ENCODE results near the gene SHB. TPM values are rescaled to one million over a fixed set of nuclear protein-coding genes. Genes with fewer than 3 reads are reported as not detected.

SHB gene
- total RNA-seq, 1 donor from 2014 or later, result 1.1 TPM

DNA sequence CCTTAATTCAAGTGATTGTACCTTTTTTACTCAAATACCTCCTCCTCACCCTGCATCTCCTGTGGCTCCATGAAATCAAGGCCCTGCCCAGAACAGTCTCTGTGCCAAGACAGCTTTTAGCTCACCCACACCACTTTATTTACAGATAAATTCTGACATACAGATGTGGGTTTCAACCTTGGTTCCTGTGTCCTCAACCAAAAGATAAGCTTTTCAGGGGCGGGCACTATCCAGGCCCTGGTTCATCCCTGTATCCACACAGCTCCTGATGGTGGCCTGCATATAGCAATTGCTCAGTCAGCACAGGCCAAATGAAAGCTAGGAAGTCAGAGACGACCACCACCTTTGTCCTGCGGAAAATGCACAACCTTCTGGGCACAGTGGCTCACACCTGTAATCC lies 8.3 kb downstream of the SHB start:
- TF ChIP-seq EZH2 (IDR thresholded peaks at IDR 0.05) (no peak), EZH2phosphoT487 (IDR thresholded peaks at IDR 0.05) (no peak)
- TF ChIP-seq, protein P1, sequence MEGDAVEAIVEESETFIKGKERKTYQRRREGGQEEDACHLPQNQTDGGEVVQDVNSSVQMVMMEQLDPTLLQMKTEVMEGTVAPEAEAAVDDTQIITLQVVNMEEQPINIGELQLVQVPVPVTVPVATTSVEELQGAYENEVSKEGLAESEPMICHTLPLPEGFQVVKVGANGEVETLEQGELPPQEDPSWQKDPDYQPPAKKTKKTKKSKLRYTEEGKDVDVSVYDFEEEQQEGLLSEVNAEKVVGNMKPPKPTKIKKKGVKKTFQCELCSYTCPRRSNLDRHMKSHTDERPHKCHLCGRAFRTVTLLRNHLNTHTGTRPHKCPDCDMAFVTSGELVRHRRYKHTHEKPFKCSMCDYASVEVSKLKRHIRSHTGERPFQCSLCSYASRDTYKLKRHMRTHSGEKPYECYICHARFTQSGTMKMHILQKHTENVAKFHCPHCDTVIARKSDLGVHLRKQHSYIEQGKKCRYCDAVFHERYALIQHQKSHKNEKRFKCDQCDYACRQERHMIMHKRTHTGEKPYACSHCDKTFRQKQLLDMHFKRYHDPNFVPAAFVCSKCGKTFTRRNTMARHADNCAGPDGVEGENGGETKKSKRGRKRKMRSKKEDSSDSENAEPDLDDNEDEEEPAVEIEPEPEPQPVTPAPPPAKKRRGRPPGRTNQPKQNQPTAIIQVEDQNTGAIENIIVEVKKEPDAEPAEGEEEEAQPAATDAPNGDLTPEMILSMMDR (IDR thresholded peaks at IDR 0.05), result no peak
- H3K36me3 ChIP-seq, result no peaks in the 10 kb centered on the region
- no peaks in the 10 kb centered on the region for H3K79me2 ChIP-seq (ENCODE audit: low read depth)
- no peak overlapping the region for H2AFZ ChIP-seq (replicated peaks)
- H3K9me3 Mint-ChIP-seq, result no peaks in the 10 kb centered on the region
- no peak overlapping the region for H3K27ac Mint-ChIP-seq
- peaks cover under 1% of the 10 kb centered on the region for H3K27me3 ChIP-seq
- DNase-seq (ENCODE audit: low spot score), result no peak
- no peak overlapping the region for H3K4me2 ChIP-seq
- no peak overlapping the region for H3K4me3 ChIP-seq
- peaks cover 5% of the 10 kb centered on the region for H4K20me1 ChIP-seq (ENCODE audit: low read depth)
- no peak overlapping the region for H3K4me3 Mint-ChIP-seq
- peaks cover 54% of the 10 kb centered on the region for H3K4me1 Mint-ChIP-seq
- no peaks in the 10 kb centered on the region for H3K9me3 ChIP-seq (ENCODE audit: low read depth)
- H3K27ac ChIP-seq, result no peak overlapping the region
- peaks cover 14% of the 10 kb centered on the region for H3K27me3 Mint-ChIP-seq (ENCODE audit: insufficient read depth, low read depth)
- H3K9ac ChIP-seq, result no peak overlapping the region
- H3K4me1 ChIP-seq, result peaks cover 23% of the 10 kb centered on the region
- no peaks in the 10 kb centered on the region for H3F3A ChIP-seq (ENCODE audit: low read depth)
- peaks cover 1% of the 10 kb centered on the region for H3K36me3 Mint-ChIP-seq

DNA sequence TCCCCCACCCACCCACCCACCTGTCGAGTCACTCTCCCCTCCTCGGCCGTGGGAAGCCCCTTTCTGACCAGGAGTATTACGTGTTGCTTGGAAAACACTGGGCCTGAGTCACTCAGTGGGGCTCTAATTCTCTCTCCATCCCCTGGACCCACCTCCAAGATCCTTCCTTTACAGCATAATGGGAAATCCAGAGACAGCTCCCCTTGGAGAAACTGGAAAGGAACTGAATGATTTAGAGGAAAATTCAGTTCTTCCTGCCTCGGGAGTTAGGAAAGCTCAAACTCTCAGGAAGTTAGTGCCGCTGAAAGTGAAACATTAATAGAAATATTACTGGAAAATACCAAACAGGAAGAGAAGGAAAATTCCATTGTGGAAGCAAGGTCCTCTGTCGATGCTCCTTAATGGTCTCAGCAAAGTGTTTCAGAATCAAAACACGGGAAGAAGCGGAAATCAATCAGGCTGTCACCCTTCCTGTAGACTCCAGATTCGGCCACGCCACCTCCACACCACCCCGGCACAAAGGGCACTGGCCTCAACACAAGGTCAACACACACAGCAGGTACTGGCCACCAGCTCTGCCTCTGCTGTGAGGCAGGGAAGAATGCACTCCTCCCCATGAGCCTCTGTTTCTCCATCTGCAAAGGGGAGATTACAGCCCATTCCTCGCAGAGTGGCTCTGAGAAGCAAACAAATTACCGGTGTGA lies 9.6 kb downstream of the SHB start:
- Histone ChIP-seq H3K4me1 (peaks cover 17% of the 10 kb centered on the region), H3K79me2 (ENCODE audit: low read depth) (no peaks in the 10 kb centered on the region), H3K27me3 (no peaks in the 10 kb centered on the region), H3K9me3 (ENCODE audit: low read depth) (no peaks in the 10 kb centered on the region), H3K27ac (no peak overlapping the region), H2AFZ (replicated peaks) (no peak overlapping the region), H3K36me3 (no peaks in the 10 kb centered on the region), H3K4me2 (no peak overlapping the region), H3K9ac (no peak overlapping the region), H3F3A (ENCODE audit: low read depth) (no peaks in the 10 kb centered on the region), H3K4me3 (no peak overlapping the region), H4K20me1 (ENCODE audit: low read depth) (no peaks in the 10 kb centered on the region)
- no peak overlapping the region for H3K4me3 Mint-ChIP-seq
- H3K9me3 Mint-ChIP-seq, result no peaks in the 10 kb centered on the region
- H3K4me1 Mint-ChIP-seq, result peaks cover 46% of the 10 kb centered on the region
- H3K27ac Mint-ChIP-seq, result no peak overlapping the region
- H3K36me3 Mint-ChIP-seq, result no peaks in the 10 kb centered on the region
- H3K27me3 Mint-ChIP-seq (ENCODE audit: insufficient read depth, low read depth), result peaks cover 6% of the 10 kb centered on the region
- TF ChIP-seq, protein P1 (IDR thresholded peaks at IDR 0.05), result no peak
- TF ChIP-seq EZH2phosphoT487 (IDR thresholded peaks at IDR 0.05), result no peak
- DNase-seq (ENCODE audit: low spot score), result no peak

DNA sequence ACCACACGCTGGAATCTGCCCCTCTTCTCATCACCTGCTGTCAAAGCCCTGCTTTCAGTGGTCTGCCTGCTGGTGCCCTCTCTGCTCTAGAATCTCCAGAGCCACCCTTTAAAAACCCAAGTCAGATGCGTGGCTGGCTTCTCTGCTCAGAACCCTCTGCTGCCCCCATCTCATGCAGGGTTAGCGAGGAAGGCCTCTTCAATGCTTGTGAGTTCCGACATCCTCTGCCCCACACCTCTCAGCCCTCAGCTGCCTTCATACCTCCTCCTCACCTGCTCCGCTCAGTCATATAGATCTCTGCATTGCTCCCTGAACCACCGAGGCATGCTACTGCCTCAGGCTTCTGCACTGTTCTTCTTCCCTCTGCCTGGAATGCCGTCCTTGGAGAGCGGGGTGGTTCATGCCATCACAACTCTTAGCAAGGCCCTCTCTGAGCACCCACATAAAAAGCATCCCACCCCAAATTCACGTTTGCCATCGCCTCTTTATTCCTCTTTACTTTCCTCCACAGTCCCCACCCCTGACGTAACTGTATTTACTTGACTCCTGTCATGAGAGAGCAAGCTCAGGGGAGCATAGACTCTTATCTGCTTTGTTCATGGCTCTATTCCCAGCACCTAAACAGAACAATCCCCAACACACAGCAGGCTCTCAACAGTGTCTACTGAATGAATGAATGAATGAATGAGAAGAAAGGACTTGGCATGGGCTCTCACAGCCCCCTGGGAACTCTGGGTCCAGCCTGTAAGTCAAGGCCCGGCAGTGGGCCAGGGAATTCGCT lies 10.4 kb downstream of the SHB start:
- Mint-ChIP-seq H3K4me3 (no peak overlapping the region), H3K36me3 (no peaks in the 10 kb centered on the region), H3K9me3 (no peaks in the 10 kb centered on the region), H3K27ac (no peak overlapping the region), H3K4me1 (peaks cover 44% of the 10 kb centered on the region), H3K27me3 (ENCODE audit: insufficient read depth, low read depth) (peaks cover 6% of the 10 kb centered on the region)
- Histone ChIP-seq H4K20me1 (ENCODE audit: low read depth) (no peaks in the 10 kb centered on the region), H3K9me3 (ENCODE audit: low read depth) (no peaks in the 10 kb centered on the region), H3K27ac (no peak overlapping the region), H3K9ac (no peak overlapping the region), H3K4me1 (peaks cover 17% of the 10 kb centered on the region), H3F3A (ENCODE audit: low read depth) (no peaks in the 10 kb centered on the region), H2AFZ (replicated peaks) (no peak overlapping the region), H3K4me3 (no peak overlapping the region), H3K4me2 (no peak overlapping the region), H3K27me3 (no peaks in the 10 kb centered on the region), H3K36me3 (no peaks in the 10 kb centered on the region), H3K79me2 (ENCODE audit: low read depth) (no peaks in the 10 kb centered on the region)
- TF ChIP-seq, protein P1 (IDR thresholded peaks at IDR 0.05), result no peak
- TF ChIP-seq EZH2 (IDR thresholded peaks at IDR 0.05) (no peak), EZH2phosphoT487 (IDR thresholded peaks at IDR 0.05) (no peak)
- DNase-seq (ENCODE audit: low spot score), result no peak
